Measurements from ENCODE around the gene DUOXA1.

DUOXA1 gene

GRCh38 chr15:45089712-45090373, 39.8 kb downstream of the DUOXA1 start (continued):
- no peak for TF ChIP-seq POU6F1 (CRISPR knock-in tag; IDR thresholded peaks at IDR 0.05; ENCODE audit: borderline replicate concordance, low read depth)
- no peak for TF ChIP-seq TOX (CRISPR knock-in tag; IDR thresholded peaks at IDR 0.05; ENCODE audit: borderline replicate concordance)

- TF ChIP-seq ZNF70 (CRISPR knock-in tag; IDR thresholded peaks at IDR 0.05) = no peak
- no peak for TF ChIP-seq POU6F1 (CRISPR knock-in tag; IDR thresholded peaks at IDR 0.05; ENCODE audit: borderline replicate concordance, low read depth)
- no peak for TF ChIP-seq ARNTL (CRISPR knock-in tag; IDR thresholded peaks at IDR 0.05; ENCODE audit: borderline replicate concordance, low read depth)
- no peak for TF ChIP-seq ZNF8 (CRISPR knock-in tag; IDR thresholded peaks at IDR 0.05)
- TF ChIP-seq CSDC2 (CRISPR knock-in tag; IDR thresholded peaks at IDR 0.05) = no peak
- TF ChIP-seq ZC3H10 (CRISPR knock-in tag; IDR thresholded peaks at IDR 0.05) = no peak
- no peak for TF ChIP-seq PPARA (CRISPR knock-in tag; IDR thresholded peaks at IDR 0.05; ENCODE audit: borderline replicate concordance)
- TF ChIP-seq BACH2 (CRISPR knock-in tag; IDR thresholded peaks at IDR 0.05; ENCODE audit: borderline replicate concordance) = no peak
- no peak for TF ChIP-seq PATZ1 (CRISPR knock-in tag; IDR thresholded peaks at IDR 0.05; ENCODE audit: borderline replicate concordance)
- TF ChIP-seq ESRRG (CRISPR knock-in tag; IDR thresholded peaks at IDR 0.05) = no peak
- no peak for TF ChIP-seq TCF4 (CRISPR knock-in tag; IDR thresholded peaks at IDR 0.05; ENCODE audit: borderline replicate concordance)
- no peak for TF ChIP-seq CSRNP3 (CRISPR knock-in tag; IDR thresholded peaks at IDR 0.05)
- no peak for TF ChIP-seq ZFP30 (CRISPR knock-in tag; IDR thresholded peaks at IDR 0.05)
- no peak for TF ChIP-seq TOX (CRISPR knock-in tag; IDR thresholded peaks at IDR 0.05; ENCODE audit: borderline replicate concordance)
- TF ChIP-seq GLIS3 (CRISPR knock-in tag; IDR thresholded peaks at IDR 0.05) = no peak
- no peak for ATAC-seq
These were observed 40.6 kb downstream of the DUOXA1 start for GRCh38 chr15:45088801-45089711.

- ATAC-seq = no peak
- no peak for TF ChIP-seq ISL1 (CRISPR knock-in tag; IDR thresholded peaks at IDR 0.05)
- TF ChIP-seq PATZ1 (CRISPR knock-in tag; IDR thresholded peaks at IDR 0.05; ENCODE audit: borderline replicate concordance) = no peak
- TF ChIP-seq ESRRG (CRISPR knock-in tag; IDR thresholded peaks at IDR 0.05) = no peak
- no peak for TF ChIP-seq CREB5 (CRISPR knock-in tag; IDR thresholded peaks at IDR 0.05; ENCODE audit: low read depth)
- no peak for TF ChIP-seq ZC3H10 (CRISPR knock-in tag; IDR thresholded peaks at IDR 0.05)
- TF ChIP-seq BACH2 (CRISPR knock-in tag; IDR thresholded peaks at IDR 0.05; ENCODE audit: borderline replicate concordance) = no peak
- TF ChIP-seq CSDC2 (CRISPR knock-in tag; IDR thresholded peaks at IDR 0.05) = no peak
- no peak for TF ChIP-seq TCF4 (CRISPR knock-in tag; IDR thresholded peaks at IDR 0.05; ENCODE audit: borderline replicate concordance)
- TF ChIP-seq ZNF70 (CRISPR knock-in tag; IDR thresholded peaks at IDR 0.05) = no peak
- no peak for TF ChIP-seq PPARA (CRISPR knock-in tag; IDR thresholded peaks at IDR 0.05; ENCODE audit: borderline replicate concordance)
- no peak for TF ChIP-seq TOX (CRISPR knock-in tag; IDR thresholded peaks at IDR 0.05; ENCODE audit: borderline replicate concordance)
- TF ChIP-seq SNAI2 (CRISPR knock-in tag; IDR thresholded peaks at IDR 0.05) = no peak
- no peak for TF ChIP-seq POU6F1 (CRISPR knock-in tag; IDR thresholded peaks at IDR 0.05; ENCODE audit: borderline replicate concordance, low read depth)
- no peak for TF ChIP-seq ZNF565 (CRISPR knock-in tag; conservative IDR thresholded peaks at IDR 0.05; ENCODE audit: low read depth)
- no peak for TF ChIP-seq GLIS3 (CRISPR knock-in tag; IDR thresholded peaks at IDR 0.05)
- TF ChIP-seq CSRNP3 (CRISPR knock-in tag; IDR thresholded peaks at IDR 0.05) = no peak
These were observed 42.2 kb downstream of the DUOXA1 start for GRCh38 chr15:45087513-45087912.

All from SK-N-SH treated with all-trans-retinoic acid at 6 μM for 48 hours (cell line).